Limb (tissue), 2 donors: Measurements from ENCODE around the gene RECK.

Experiments used
- DNase-seq, 2 donors: peaks; one replicate each; pipeline ENCODE4 v3.0.0-alpha.2; 2016; ENCODE audit errors: extremely low spot score in 2 of 2

Gene RECK

DNA sequence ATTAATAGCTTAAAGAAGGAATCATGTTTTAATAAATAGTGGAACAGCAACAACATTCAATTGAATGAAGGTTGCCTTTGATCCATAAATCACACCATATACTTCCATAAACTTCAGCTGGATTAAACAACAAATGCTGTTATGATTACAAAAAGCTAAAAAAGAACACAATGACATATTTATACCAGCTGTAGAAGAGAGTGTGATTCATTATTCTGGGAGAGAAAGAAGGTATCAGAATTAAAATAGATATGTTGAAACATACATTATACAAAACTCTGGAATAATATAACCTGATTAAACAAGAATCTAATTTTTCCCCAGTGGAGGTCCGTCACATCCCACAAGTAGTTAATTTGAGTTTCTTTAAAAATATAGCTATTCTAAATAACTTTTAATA, 7.5 kb upstream of the RECK start:
- no peak for DNase-seq

DNA sequence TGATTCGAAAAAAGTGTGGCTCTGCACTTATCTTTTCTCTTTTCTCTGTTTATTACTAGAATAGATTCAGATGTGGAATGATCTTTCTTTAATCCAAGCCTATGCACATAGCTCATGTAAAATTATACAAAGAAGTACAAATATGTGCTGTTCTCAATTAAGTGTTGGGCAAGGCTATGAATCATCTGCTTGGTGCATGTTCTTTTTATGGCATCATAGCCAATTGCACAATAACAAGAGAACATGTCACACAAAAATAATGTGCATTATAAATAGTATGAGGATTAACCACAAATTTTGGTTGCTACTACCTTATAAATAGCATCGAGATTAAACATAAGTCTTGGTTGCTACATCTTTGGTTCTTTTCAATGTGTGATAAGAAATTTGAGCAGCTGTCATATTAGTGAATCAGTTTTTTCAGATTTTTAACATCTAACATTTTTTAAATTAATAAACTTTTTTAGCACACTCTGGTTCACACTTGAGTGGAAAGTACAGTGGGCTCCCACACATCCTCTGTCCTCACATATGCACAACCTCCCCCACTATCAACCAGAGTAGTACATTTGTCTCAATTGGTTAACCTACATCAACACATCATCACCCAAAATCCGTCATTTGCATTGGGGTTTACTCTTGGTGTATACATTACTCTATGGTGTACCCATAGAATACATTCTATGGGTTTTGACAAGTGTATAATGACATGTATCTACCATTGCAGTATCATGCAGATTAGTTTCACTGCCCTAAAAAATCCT, 6.8 kb upstream of the RECK start:
- no peak for DNase-seq

DNA sequence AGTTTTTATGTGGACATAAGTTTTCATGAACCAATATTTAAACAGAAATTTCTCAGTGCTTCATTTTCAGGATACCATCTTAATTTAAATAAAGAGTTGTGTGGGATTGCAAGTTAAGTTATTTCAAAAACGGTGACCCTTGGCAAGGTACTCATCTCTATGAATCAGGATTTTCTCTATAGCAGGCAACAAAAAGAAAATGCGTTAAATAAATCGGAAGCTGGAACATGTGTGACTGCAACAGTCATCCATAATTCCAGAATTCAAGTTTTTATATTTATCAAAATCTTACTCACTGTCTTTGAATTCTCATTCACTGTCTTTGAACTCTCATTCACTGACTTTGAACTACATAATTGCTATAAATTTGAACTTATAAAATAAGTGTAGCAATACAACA, 5.8 kb upstream of the RECK start:
- DNase-seq, result no peak

DNA sequence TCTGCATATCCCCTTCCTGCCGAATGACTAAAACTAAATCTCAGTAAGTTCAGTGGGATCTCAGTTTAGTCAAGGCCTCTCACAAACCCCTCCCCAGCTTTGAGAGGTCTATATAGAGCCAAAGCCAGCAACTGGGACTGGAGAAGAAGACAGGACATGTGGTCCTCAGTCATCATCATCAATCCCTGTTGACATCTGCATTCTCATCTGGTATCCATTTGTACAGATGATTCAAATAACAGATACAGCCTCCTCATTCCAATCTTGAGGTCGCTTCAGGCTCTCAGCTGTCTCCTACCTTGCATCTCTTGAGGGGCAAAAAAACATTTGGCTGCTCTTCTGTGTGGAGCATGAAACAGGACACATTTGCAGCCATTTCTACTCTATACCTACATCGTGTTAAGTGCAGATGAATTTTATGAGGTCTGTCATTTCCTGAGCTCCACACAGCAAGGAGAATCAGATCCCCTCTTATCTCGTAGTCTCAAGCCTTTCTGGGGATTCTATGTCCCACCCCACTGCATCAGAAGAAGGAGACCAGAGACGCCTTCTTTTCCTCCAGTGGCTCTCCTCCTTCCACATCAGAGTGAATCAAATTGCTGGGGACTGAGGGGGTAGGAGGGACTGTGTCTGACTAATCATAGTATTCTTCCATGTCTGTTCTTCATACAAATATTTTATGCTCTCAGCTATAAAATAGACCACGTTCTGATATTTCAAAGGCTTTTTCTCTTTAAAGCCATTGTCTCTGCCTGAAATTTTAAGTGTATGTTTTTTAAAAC, 4.7 kb upstream of the RECK start:
- no peak for DNase-seq

DNA sequence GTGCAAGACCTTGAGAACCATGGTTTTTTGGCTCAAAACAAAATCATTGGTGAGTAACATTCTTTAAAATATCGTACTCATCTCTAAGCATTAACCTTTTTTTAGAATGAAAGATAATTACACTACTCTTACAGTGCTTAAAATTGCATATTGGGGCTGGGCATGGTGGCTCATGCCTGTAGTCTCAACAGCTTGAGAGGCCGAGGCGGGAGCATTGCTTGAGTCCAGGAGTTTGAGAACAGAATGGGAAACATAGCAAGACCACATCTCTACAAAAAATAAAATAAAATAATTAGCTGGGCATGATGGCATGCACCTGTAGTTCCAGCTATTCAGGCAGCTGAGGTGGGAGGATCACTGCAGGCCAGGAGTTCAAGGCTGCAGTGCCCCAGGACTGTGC, 2.9 kb upstream of the RECK start:
- no peak for DNase-seq

DNA sequence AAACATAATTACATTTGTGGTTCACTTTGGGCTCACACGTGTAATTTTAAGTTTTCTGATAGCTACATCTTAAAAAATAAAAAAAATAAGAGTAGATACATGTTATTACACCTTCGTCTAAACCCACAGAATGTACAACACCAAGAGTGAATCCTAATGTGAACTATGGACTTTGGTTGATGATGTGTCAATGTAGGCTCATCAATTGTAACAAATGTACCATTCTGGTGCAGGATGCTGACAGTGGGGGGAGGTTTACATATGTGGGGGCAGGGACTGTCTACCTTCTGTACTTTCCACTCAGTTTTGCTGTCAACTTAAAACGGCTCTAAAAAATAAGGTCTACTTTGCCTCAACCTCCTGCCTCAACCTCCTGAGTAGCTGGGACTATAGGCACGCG, 2.5 kb upstream of the RECK start:
- DNase-seq, result no peak

DNA sequence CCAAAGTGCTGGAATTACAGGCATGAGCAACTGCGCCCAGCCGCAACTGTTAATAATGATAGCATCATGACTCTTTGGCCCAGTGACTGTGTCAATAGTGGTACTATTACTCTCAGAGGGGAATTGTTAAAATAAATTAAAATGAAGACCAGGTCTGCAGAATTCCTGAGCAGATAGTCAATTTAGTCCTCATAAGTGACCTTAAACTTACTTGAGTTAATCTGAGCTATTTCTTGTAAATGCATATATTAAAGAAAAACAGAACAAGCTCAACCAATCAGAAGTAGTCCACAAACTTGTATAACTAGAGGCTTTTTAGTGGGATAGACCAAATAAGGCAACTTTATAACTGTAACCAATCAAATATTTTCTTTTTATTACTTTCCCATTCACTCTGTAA, 1.7 kb upstream of the RECK start:
- DNase-seq, result no peak

DNA sequence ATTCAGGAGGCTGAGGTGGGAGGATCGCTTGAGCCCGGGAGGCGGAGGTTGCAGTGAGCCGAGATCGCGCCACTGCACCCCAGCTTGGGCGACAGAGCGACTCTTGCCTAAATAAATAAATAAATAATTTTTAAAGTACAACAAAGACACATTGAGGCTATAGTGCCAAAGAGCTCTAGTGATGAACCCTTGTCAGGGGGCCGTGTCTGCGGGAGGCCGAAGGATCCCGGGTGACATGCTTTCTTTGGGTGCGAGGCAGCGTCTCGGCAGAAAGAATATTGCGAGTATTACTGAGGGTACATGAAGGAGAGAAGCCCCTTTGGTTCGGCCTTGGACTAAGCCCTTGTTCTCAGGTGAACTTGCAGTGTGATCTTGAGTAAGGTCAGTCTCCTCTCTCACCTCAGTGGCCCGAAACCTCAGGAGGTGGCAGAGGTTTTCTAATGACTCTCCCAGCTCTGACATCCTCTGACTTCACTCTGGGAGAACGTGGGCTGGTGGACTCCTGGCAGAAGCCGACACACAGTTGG, 397 bp upstream of the RECK start:
- DNase-seq, result no peak

DNA sequence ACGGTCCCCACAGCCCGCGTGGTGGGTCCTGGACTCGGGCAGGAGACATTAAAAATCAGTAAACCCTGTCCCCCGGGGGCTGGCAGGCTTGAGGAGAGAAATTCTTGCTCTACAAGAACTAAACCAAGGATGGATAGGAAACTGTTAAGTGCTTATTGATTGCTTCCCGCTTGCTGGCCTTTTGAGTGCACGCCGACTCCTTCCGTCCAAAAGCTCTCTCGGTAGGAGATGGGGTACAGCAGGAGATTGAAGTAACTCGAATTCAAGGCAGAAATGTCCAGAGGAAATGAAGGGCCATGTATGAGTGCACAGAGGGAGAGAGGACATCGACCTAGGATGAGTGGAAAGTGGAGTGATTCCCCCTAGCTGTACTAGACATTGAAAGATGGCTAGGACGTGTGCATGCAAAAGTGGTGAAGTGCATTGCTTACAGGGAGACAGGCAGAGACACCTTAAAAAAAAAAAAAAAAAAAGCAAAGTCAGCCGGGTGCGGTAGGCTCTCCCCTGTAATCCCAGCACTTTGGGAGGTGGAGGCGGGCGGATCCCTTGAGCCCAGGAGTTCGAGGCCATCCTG, 923 bp downstream of the RECK start:
- DNase-seq, result no peak

DNA sequence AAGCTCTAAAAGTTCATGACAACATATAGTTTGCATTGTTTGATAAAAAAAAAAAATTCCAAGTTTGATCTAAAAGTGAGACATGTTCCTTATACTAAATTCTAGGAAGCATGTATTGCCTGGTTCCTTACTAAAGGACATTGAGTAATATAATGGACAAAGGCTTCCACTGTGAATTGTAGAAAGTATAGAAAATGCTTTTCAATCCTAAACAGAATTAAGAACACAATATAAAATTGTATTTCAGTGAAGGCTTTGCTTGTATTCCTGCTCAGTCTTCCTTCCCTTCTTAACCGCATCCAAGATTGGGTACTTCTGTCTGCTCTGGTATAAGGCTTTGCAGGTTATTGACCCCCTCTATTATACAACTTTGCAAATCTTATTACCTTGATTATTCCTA, 2.4 kb downstream of the RECK start:
- no peak for DNase-seq

DNA sequence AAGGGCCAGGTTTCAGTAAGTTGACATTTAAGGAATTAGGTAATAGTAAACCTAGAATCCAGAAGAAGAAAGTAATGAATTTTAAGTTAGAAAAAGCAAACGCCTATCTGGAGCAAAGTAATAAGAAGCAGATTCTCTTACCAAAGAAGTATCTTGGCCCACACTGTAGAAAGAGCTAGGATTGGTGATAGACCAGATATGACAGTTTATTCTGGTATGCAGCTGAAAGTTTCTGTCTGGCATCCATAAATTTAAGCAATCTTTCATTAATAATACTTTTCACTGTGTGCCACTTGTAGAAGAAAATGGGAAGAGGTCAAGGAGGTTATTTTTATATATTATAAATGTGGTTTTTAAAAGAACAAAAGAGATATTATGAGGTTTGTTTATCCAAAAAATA, 3.0 kb downstream of the RECK start:
- no peak for DNase-seq

DNA sequence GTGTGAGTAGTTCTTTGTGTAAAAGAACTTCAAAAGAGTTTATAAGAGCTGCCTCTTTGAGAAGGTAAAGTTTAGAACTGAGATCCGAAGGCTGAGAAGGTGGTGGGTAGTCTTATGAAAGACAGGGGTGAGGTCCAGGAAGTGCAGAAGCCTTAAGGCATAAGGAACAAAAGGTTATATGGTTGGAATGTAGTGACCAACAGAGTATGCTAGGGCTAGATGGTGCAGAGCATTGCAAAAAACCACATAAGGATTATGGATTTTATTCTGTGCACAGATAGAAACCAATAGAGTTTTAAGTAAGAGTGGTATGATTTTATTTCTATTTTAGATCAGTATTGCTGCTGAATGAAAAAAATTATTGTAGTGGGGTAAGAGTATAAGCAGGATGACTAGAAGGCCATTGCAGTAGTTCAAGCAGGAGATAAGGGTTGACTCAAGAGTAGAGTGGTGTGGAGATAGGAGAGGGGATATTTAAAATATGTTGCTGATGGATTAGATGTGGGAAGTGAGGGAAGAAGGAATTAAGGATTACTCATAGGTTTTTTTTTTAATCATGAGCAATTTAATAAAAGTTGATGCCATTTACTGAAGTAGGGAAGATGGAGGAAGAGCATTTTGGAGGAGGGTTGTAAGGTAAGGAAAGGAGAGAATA, 3.7 kb downstream of the RECK start:
- DNase-seq, result no peak

DNA sequence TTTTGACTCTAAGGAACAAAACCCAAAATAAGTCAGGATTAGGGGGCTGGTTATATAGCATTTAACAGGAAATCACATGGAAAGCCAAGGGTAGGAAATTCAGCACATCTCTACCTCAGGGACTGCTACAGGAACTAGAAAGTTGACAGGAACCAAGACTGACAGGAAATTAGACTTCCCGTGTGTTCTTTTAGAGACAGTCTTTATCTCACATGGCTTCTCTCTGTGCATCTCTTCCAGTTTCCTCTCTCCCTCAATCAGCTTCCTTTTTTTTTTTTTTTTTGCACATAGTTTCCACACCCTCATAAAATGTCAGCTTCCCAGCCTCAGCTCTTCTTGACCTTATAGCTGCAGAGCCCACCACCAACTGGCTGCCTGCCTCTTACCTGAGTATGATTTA, 4.8 kb downstream of the RECK start:
- no peak for DNase-seq

DNA sequence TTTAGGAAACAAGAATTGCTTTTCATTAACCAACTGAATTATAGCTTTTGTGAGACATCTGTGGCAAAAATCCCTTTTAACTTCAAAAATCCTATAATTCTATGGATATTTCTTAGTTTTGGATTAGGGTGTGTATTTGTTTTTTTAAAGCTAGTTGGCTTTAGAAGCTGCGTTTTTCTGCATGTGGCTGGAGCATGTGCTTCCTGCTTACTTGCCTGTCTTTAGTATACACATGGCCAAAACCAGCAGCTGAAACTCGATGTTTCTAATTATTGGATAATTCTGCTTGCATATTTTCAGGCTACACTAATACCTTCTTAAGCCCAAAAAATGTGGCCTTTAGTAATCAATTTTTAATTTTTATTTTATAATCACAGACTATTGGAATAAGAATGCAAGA, 8.9 kb downstream of the RECK start:
- DNase-seq, result no peak

DNA sequence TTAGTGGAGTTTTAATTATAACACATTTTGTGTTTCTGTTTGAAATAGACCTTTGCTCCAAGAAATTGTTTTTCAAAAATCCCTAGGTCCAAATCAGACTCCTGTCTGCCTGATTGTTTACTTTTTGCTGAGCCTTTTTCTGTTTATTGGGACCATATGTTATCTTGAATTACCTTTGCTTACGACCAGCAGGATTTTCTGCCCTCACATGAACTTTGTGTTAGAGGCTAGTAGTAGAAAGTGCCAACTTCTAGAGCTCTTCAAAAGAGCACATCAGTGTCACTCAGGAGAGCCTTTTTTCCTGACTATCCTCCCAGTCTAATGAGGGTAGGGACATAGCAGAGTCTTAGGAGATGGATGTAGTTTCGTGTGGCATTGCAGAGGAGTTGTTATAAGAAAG, 10.2 kb downstream of the RECK start:
- DNase-seq, result no peak

DNA sequence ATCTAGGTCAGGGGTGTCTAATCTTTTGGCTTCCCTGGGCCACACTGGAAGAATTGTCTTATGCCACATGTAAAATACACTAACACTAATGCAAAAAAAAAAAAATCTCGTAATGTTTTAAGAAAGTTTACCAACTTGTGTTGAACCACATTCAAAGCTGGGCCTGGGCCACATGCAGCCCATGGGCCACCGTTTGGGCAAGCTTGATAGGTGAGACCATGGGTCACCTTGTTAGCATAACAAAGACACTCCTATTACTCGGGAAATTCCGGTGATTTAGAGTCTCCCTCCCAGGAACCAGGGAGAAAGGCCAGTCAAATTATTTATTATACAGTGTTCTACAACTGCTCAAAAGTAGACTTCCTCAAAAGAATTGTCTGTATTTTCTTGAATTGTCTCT, 12.7 kb downstream of the RECK start:
- no peak for DNase-seq

DNA sequence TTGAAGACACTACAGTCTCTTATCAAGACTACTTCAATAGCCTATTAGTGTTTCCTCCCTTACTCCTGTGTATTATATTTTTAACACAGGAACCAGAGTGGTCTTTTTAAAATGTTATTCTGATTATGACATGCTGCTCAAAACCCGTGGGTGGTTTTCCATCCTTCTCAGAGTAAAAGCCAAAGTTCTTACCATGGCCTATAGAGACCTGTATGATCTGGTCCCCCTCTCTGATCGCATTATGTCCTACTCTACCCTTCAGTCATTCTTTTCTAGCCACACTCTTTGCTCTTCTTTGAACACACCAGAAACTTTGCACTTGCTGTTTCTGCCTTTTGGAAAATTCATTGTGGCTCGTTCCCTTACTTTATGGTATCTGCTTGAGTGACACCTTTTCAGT, 13.8 kb downstream of the RECK start:
- DNase-seq, result no peak

DNA sequence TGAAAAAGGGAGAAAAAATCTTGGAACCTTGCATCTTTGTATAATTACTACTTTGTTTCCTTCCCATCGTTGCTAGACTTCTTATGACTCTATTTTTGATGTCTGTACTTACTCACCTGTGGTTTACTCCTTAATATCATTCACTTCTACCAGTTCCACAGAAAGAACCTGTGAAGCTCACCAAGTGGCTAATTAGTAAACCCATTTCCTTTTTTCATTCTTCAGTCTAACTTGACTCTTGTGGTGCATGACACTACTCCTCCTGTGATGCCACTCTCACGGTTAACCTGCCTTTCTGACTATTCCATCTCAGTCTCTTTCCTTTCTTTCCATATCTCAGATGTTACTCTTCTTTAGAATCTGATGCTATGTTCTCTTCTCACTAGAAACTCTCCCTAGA, 14.6 kb downstream of the RECK start:
- DNase-seq, result no peak

DNA sequence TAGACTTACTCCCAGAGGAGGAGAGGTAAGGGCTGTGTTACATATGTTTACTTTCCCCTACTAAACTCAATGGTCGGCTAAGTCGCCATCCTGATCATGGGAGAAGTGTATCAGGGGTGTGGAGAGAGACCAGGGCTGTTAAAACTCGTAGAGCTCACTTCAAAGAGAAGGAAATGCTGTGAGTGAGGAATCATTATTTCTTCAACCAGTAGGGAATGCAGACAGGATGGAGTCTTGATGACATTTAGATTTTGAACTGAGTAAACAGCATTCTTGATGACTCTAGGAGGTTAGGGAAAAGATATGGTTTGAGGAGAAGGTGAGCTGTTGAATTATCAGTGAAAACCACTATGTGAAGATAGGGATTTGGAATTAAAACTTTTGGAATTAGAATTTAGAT, 17.3 kb downstream of the RECK start:
- DNase-seq, result no peak

DNA sequence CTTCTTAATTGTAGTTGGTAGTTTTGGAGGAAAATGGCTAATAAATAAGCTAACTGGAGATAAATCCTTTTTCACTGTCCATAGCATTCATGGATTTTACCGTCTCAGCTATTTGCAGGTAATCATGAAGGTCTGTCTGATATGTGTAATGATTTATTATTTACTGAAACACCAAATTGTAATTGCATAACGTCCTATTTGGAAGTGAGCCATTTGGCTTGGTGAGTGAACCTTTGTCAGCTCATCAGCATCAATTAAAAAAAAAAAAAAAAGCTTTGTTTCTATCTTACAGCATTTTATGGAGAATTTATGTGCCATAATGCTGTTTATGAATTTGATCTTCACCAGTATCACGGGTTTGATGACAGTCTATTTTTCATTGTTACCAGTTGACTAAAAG, 20.2 kb downstream of the RECK start:
- no peak for DNase-seq

DNA sequence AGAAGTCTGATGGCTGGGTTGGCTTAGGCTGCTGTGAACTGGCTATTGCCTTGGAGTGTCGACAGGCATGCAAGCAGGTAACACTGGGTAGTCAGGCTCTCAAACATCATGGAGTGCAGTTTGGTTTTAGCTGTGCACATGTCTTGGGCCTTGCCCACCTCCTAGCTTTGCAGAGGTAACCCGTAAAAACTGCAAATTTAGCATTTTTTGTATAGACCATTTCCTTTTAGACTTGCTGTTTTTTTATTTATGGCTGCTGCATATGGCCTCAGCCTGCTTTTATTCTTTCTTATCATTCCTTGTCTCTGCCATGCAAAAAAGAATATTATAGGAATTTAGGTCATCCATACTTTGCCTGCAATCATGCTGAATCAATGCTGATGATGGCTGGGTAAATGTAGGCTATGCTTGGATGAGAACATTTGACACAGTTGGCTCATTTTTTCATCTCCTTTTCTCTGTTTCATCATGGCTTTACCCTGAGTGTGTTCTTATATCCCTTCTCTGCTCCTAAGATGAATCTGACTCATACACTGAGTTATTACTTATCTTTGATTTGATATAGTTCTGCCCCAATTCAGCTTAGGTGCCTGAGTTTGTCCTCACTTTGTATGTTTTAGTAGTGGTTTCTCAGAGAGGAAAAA, 27.2 kb downstream of the RECK start:
- no peak for DNase-seq
